ENCODE measurements around the gene CBFA2T3.

Gene CBFA2T3

GRCh38 chr16:88839745-88840599 lies 137.0 kb downstream of the CBFA2T3 start:
- no peaks in the 10 kb centered on the region for H3K27me3 ChIP-seq (ENCODE audit: control insufficient read depth, insufficient read depth, low read length)
- no peaks in the 10 kb centered on the region for H3K4me1 ChIP-seq (ENCODE audit: control insufficient read depth, insufficient read depth, low read length)
- H3K9ac ChIP-seq (ENCODE audit: low read depth, low read length), result no peak overlapping the region
- H3K36me3 ChIP-seq (ENCODE audit: control insufficient read depth, insufficient read depth, low read length), result peaks cover 10% of the 10 kb centered on the region
- H3K4me3 ChIP-seq (ENCODE audit: low read depth, low read length), result no peak overlapping the region
- no peaks in the 10 kb centered on the region for H3K9me3 ChIP-seq (ENCODE audit: control insufficient read depth, insufficient read depth, low read length)

- Histone ChIP-seq H3K4me1 (ENCODE audit: control insufficient read depth, insufficient read depth, low read length) (no peaks in the 10 kb centered on the region), H3K4me3 (ENCODE audit: low read depth, low read length) (no peak overlapping the region), H3K9me3 (ENCODE audit: control insufficient read depth, insufficient read depth, low read length) (no peaks in the 10 kb centered on the region), H3K9ac (ENCODE audit: low read depth, low read length) (no peak overlapping the region), H3K27me3 (ENCODE audit: control insufficient read depth, insufficient read depth, low read length) (no peaks in the 10 kb centered on the region), H3K36me3 (ENCODE audit: control insufficient read depth, insufficient read depth, low read length) (peaks cover 12% of the 10 kb centered on the region)
These were observed 137.9 kb downstream of the CBFA2T3 start for GRCh38 chr16:88839026-88839529.

GRCh38 chr16:88838566-88838965 lies 138.4 kb downstream of the CBFA2T3 start:
- Histone ChIP-seq H3K4me1 (ENCODE audit: control insufficient read depth, insufficient read depth, low read length) (no peaks in the 10 kb centered on the region), H3K36me3 (ENCODE audit: control insufficient read depth, insufficient read depth, low read length) (peaks cover 12% of the 10 kb centered on the region), H3K9me3 (ENCODE audit: control insufficient read depth, insufficient read depth, low read length) (no peaks in the 10 kb centered on the region), H3K27me3 (ENCODE audit: control insufficient read depth, insufficient read depth, low read length) (no peaks in the 10 kb centered on the region), H3K4me3 (ENCODE audit: low read depth, low read length) (no peak overlapping the region), H3K9ac (ENCODE audit: low read depth, low read length) (no peak overlapping the region)

DNA sequence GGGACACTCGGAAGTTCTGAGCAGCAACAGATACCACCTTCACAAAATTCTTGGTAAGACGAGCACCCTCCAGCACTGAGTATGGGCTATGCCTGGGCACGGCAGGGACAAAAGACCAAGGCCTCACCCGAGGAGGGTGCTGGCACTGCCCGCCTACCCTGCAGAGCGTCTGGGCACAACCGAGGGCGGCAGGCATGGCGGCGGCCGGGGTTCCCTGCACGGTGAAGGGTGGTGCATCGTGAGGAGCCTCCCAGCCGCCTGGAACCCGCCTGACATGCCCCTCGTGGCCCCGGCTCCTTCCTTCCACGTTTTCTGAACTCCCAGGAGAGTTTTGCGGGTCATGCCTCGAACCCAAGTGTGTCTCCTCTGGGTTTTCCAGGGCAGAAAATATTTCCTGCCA lies 139.2 kb downstream of the CBFA2T3 start:
- peaks cover 12% of the 10 kb centered on the region for H3K36me3 ChIP-seq (ENCODE audit: control insufficient read depth, insufficient read depth, low read length)
- H3K9me3 ChIP-seq (ENCODE audit: control insufficient read depth, insufficient read depth, low read length), result no peaks in the 10 kb centered on the region
- no peak overlapping the region for H3K4me3 ChIP-seq (ENCODE audit: low read depth, low read length)
- H3K27me3 ChIP-seq (ENCODE audit: control insufficient read depth, insufficient read depth, low read length), result no peaks in the 10 kb centered on the region
- H3K4me1 ChIP-seq (ENCODE audit: control insufficient read depth, insufficient read depth, low read length), result no peaks in the 10 kb centered on the region
- no peak overlapping the region for H3K9ac ChIP-seq (ENCODE audit: low read depth, low read length)

GRCh38 chr16:88836791-88837190 lies 140.2 kb downstream of the CBFA2T3 start:
- Histone ChIP-seq H3K4me1 (ENCODE audit: control insufficient read depth, insufficient read depth, low read length) (no peaks in the 10 kb centered on the region), H3K4me3 (ENCODE audit: low read depth, low read length) (no peak overlapping the region), H3K27me3 (ENCODE audit: control insufficient read depth, insufficient read depth, low read length) (no peaks in the 10 kb centered on the region), H3K36me3 (ENCODE audit: control insufficient read depth, insufficient read depth, low read length) (peaks cover 14% of the 10 kb centered on the region), H3K9me3 (ENCODE audit: control insufficient read depth, insufficient read depth, low read length) (no peaks in the 10 kb centered on the region), H3K9ac (ENCODE audit: low read depth, low read length) (no peak overlapping the region)

DNA sequence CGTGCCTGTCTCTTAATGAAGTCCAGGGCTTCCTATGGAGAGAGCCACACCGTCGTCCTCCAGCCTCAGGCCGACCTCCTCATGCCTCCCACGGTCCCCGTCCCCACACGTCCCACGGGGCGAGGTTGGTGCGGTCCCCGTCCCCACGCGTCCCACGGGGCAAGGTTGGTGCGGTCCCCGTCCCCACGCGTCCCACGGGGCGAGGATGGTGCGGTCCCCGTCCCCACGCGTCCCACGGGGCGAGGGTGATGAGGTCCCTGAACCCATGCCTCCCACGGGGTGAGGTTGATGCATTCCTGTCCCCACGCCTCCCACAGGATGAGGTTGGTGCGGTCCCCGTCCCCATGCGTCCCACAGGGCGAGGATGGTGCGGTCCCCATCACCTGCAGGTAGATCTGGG lies 141.2 kb downstream of the CBFA2T3 start:
- no peaks in the 10 kb centered on the region for H3K27me3 ChIP-seq (ENCODE audit: control insufficient read depth, insufficient read depth, low read length)
- no peaks in the 10 kb centered on the region for H3K4me1 ChIP-seq (ENCODE audit: control insufficient read depth, insufficient read depth, low read length)
- no peak overlapping the region for H3K9ac ChIP-seq (ENCODE audit: low read depth, low read length)
- H3K9me3 ChIP-seq (ENCODE audit: control insufficient read depth, insufficient read depth, low read length), result no peaks in the 10 kb centered on the region
- H3K36me3 ChIP-seq (ENCODE audit: control insufficient read depth, insufficient read depth, low read length), result peaks cover 15% of the 10 kb centered on the region
- no peak overlapping the region for H3K4me3 ChIP-seq (ENCODE audit: low read depth, low read length)

DNA sequence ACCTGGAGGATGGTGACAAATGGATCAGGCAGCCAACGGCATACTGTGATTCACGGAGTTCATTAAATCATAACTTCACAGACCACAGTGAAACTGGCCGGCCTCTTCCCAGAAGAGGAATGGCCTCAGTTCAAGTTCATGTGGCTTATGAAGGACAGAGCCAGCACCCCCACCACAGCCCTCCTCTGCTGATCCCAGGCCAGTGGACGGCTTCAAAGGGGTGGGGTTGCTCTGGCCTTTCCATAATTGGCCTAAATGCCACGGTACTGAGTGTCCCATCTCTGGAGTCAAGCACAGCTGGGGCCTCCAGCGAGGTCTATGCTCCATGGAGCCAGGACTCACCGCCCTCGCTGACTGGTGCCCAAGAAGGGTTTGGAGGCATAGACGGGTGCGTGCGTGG lies 141.6 kb downstream of the CBFA2T3 start:
- Histone ChIP-seq H3K36me3 (ENCODE audit: control insufficient read depth, insufficient read depth, low read length) (peaks cover 13% of the 10 kb centered on the region), H3K4me1 (ENCODE audit: control insufficient read depth, insufficient read depth, low read length) (no peaks in the 10 kb centered on the region), H3K4me3 (ENCODE audit: low read depth, low read length) (no peak overlapping the region), H3K9me3 (ENCODE audit: control insufficient read depth, insufficient read depth, low read length) (no peaks in the 10 kb centered on the region), H3K27me3 (ENCODE audit: control insufficient read depth, insufficient read depth, low read length) (no peaks in the 10 kb centered on the region), H3K9ac (ENCODE audit: low read depth, low read length) (no peak overlapping the region)

GRCh38 chr16:88834670-88835069 lies 142.3 kb downstream of the CBFA2T3 start:
- H3K9me3 ChIP-seq (ENCODE audit: control insufficient read depth, insufficient read depth, low read length), result no peaks in the 10 kb centered on the region
- no peaks in the 10 kb centered on the region for H3K27me3 ChIP-seq (ENCODE audit: control insufficient read depth, insufficient read depth, low read length)
- H3K4me3 ChIP-seq (ENCODE audit: low read depth, low read length), result no peak overlapping the region
- H3K9ac ChIP-seq (ENCODE audit: low read depth, low read length), result no peak overlapping the region
- no peaks in the 10 kb centered on the region for H3K4me1 ChIP-seq (ENCODE audit: control insufficient read depth, insufficient read depth, low read length)
- H3K36me3 ChIP-seq (ENCODE audit: control insufficient read depth, insufficient read depth, low read length), result peaks cover 13% of the 10 kb centered on the region

DNA sequence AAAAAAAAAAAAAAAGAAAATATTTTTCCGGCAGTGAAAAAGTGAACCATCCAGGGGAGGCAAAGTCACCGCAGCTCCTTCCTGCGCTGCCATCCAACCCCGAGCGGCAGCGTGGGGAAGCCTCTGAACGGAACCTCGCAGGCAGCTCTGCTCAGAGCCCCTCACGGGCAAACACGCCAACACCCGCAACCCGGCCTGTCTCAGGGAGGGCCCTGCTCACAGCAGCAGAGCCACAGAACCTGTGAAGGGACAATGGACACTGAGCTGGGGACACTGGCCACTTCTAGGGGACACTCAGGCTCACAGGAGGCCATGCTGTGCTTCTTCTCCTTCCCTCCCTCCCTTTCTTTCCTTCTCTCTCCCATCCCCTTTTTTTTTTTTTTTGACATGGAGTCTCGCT lies 143.9 kb downstream of the CBFA2T3 start:
- no peak overlapping the region for H3K4me3 ChIP-seq (ENCODE audit: low read depth, low read length)
- no peaks in the 10 kb centered on the region for H3K4me1 ChIP-seq (ENCODE audit: control insufficient read depth, insufficient read depth, low read length)
- no peak overlapping the region for H3K9ac ChIP-seq (ENCODE audit: low read depth, low read length)
- no peaks in the 10 kb centered on the region for H3K9me3 ChIP-seq (ENCODE audit: control insufficient read depth, insufficient read depth, low read length)
- no peaks in the 10 kb centered on the region for H3K27me3 ChIP-seq (ENCODE audit: control insufficient read depth, insufficient read depth, low read length)
- peaks cover 13% of the 10 kb centered on the region for H3K36me3 ChIP-seq (ENCODE audit: control insufficient read depth, insufficient read depth, low read length)

GRCh38 chr16:88831838-88832237 lies 145.2 kb downstream of the CBFA2T3 start:
- Histone ChIP-seq H3K27me3 (ENCODE audit: control insufficient read depth, insufficient read depth, low read length) (no peaks in the 10 kb centered on the region), H3K9ac (ENCODE audit: low read depth, low read length) (no peak overlapping the region), H3K9me3 (ENCODE audit: control insufficient read depth, insufficient read depth, low read length) (no peaks in the 10 kb centered on the region), H3K36me3 (ENCODE audit: control insufficient read depth, insufficient read depth, low read length) (peaks cover 13% of the 10 kb centered on the region), H3K4me3 (ENCODE audit: low read depth, low read length) (no peak overlapping the region), H3K4me1 (ENCODE audit: control insufficient read depth, insufficient read depth, low read length) (no peaks in the 10 kb centered on the region)

DNA sequence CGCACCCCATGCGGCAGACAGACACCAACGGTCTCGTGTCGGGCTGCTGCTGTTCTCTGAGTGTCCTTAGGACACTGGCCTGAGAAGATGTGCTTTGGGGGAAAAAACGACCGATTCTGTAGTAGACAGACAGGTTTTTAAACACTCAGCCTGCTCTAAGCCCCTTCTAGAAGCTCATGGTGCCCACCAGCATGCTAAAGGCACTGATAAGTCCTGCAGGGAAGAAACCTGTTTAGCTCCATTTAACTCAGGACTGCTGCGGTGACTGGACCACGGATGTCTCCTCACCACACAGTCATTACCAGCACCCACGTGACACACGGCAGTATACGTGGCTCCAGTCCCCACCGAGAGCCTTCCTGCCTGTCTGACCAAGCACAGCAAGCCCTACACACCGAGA lies 146.2 kb downstream of the CBFA2T3 start:
- H3K9ac ChIP-seq (ENCODE audit: low read depth, low read length), result no peak overlapping the region
- peaks cover 11% of the 10 kb centered on the region for H3K36me3 ChIP-seq (ENCODE audit: control insufficient read depth, insufficient read depth, low read length)
- no peaks in the 10 kb centered on the region for H3K27me3 ChIP-seq (ENCODE audit: control insufficient read depth, insufficient read depth, low read length)
- no peak overlapping the region for H3K4me3 ChIP-seq (ENCODE audit: low read depth, low read length)
- H3K9me3 ChIP-seq (ENCODE audit: control insufficient read depth, insufficient read depth, low read length), result no peaks in the 10 kb centered on the region
- H3K4me1 ChIP-seq (ENCODE audit: control insufficient read depth, insufficient read depth, low read length), result no peaks in the 10 kb centered on the region

- H3K4me1 ChIP-seq (ENCODE audit: control insufficient read depth, insufficient read depth, low read length), result no peaks in the 10 kb centered on the region
- no peaks in the 10 kb centered on the region for H3K27me3 ChIP-seq (ENCODE audit: control insufficient read depth, insufficient read depth, low read length)
- no peak overlapping the region for H3K4me3 ChIP-seq (ENCODE audit: low read depth, low read length)
- H3K9me3 ChIP-seq (ENCODE audit: control insufficient read depth, insufficient read depth, low read length), result no peaks in the 10 kb centered on the region
- H3K9ac ChIP-seq (ENCODE audit: low read depth, low read length), result no peak overlapping the region
- H3K36me3 ChIP-seq (ENCODE audit: control insufficient read depth, insufficient read depth, low read length), result peaks cover 8% of the 10 kb centered on the region
These were observed 146.7 kb downstream of the CBFA2T3 start for GRCh38 chr16:88830258-88830657.

All from iPS-15b (cell line).